ENCODE data around the gene GLCE.
A peak's percentile ranks its signal among the peaks of the same experiment; 100 is the strongest.
"Not testable (repeated sequence)": the region's sequence is repeated elsewhere in the genome, so short reads cannot be mapped to it uniquely, and the experiment has no call there.

The GLCE gene

GRCh38 chr15:69150841-69151240 is 9.6 kb upstream of the GLCE start:
- Histone ChIP-seq H3K9me3 (ENCODE audit: control insufficient read depth, insufficient read depth, low read length) (no peaks in the 10 kb centered on the region), H3K4me3 (ENCODE audit: low read depth, low read length) (no peak overlapping the region), H3K4me1 (ENCODE audit: control insufficient read depth, insufficient read depth, low read length) (no peaks in the 10 kb centered on the region), H3K36me3 (ENCODE audit: control insufficient read depth, insufficient read depth, low read length) (no peaks in the 10 kb centered on the region), H3K9ac (ENCODE audit: low read depth, low read length) (no peak overlapping the region), H3K27me3 (ENCODE audit: control insufficient read depth, insufficient read depth, low read length) (peaks cover 4% of the 10 kb centered on the region)

DNA sequence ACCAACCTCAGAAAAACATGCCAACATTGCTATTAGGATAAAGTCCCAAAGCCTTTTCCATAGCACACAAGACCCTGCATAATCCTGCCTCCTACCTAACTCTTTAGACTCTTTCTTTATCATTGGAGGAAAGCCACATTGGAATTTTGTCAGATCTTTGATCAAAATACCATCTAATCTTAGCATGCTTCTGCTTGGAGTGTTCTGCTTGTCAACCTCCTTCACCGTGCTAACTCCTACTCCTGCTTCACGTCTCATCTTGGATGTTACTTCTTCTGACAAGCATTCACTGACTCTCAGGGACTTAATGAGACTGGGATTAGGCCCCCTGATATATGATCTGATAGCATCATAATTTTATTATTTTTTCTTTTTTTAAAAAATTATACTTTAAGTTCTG is 7.4 kb upstream of the GLCE start:
- Histone ChIP-seq H3K4me3 (ENCODE audit: low read depth, low read length) (no peak overlapping the region), H3K9ac (ENCODE audit: low read depth, low read length) (no peak overlapping the region)

GRCh38 chr15:69153587-69153986 is 6.8 kb upstream of the GLCE start:
- H3K36me3 ChIP-seq (ENCODE audit: control insufficient read depth, insufficient read depth, low read length); H3K27me3 ChIP-seq (ENCODE audit: control insufficient read depth, insufficient read depth, low read length); H3K4me3 ChIP-seq (ENCODE audit: low read depth, low read length); H3K9ac ChIP-seq (ENCODE audit: low read depth, low read length); H3K9me3 ChIP-seq (ENCODE audit: control insufficient read depth, insufficient read depth, low read length); H3K4me1 ChIP-seq (ENCODE audit: control insufficient read depth, insufficient read depth, low read length): not testable (repeated sequence)

More for the DNA sequence above, 7.4 kb upstream of the GLCE start:
- H3K27me3 ChIP-seq (ENCODE audit: control insufficient read depth, insufficient read depth, low read length), result peaks cover 5% of the 10 kb centered on the region
- H3K9me3 ChIP-seq (ENCODE audit: control insufficient read depth, insufficient read depth, low read length), result no peaks in the 10 kb centered on the region
- H3K4me1 ChIP-seq (ENCODE audit: control insufficient read depth, insufficient read depth, low read length), result no peaks in the 10 kb centered on the region
- H3K36me3 ChIP-seq (ENCODE audit: control insufficient read depth, insufficient read depth, low read length), result no peaks in the 10 kb centered on the region

GRCh38 chr15:69154078-69154477 is 6.4 kb upstream of the GLCE start:
- Histone ChIP-seq H3K9me3 (ENCODE audit: control insufficient read depth, insufficient read depth, low read length) (no peaks in the 10 kb centered on the region), H3K36me3 (ENCODE audit: control insufficient read depth, insufficient read depth, low read length) (no peaks in the 10 kb centered on the region), H3K27me3 (ENCODE audit: control insufficient read depth, insufficient read depth, low read length) (peaks cover 5% of the 10 kb centered on the region), H3K9ac (ENCODE audit: low read depth, low read length) (no peak overlapping the region), H3K4me3 (ENCODE audit: low read depth, low read length) (no peak overlapping the region), H3K4me1 (ENCODE audit: control insufficient read depth, insufficient read depth, low read length) (no peaks in the 10 kb centered on the region)

DNA sequence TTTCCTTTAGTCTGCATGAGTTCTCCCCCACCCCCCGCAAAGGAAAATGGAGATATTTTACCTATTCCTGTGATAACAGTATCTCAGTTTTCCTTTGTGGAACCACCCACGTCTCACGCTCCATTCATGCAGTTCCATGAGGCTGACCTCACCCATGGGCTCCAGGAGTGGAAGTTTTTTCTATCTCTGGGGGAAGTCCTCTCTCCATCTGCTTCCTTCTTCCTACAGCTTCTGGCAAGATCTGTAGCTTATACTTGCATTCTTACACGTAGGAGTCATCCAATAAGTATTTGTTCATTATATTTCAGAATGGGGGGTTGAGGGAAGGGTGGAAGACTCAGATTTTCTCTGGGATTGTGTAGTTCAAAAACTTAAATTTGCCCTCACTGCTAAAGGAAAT is 5.8 kb upstream of the GLCE start:
- Histone ChIP-seq H3K27me3 (ENCODE audit: control insufficient read depth, insufficient read depth, low read length) (peaks cover 5% of the 10 kb centered on the region), H3K4me1 (ENCODE audit: control insufficient read depth, insufficient read depth, low read length) (no peaks in the 10 kb centered on the region), H3K4me3 (ENCODE audit: low read depth, low read length) (no peak overlapping the region), H3K36me3 (ENCODE audit: control insufficient read depth, insufficient read depth, low read length) (no peaks in the 10 kb centered on the region), H3K9me3 (ENCODE audit: control insufficient read depth, insufficient read depth, low read length) (no peaks in the 10 kb centered on the region), H3K9ac (ENCODE audit: low read depth, low read length) (no peak overlapping the region)

DNA sequence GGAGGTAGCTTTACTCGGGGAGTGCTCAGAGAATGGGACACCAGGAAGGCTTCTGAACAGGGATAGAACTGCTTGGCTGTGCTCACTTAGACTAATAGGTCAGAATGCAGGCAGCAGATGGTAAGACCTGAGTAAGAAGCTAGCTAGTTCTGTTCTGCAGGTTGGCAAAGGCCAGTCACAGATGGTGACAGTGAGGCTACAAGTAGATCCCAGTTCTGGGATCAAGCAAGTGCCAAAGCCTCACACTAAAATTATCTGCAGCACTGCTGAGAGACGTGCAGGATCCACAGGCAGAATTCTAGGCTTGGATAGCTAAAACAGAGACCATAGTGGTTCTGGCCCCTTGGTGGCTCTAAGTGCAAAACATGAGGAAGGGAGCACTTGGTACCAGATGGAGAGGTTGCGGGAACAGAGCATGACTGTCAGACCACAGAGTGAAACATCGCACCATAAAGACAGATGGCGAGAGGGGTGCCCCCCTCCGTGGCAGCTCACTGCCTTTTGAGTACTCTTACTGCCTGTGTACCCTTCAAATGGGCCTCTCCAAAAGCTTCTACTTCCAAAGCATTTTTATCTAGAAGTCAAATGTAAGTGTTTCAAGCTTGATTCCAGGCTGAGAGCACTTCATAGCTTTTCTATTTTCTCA is 3.6 kb upstream of the GLCE start:
- Histone ChIP-seq H3K4me3 (ENCODE audit: low read depth, low read length) (no peak overlapping the region), H3K36me3 (ENCODE audit: control insufficient read depth, insufficient read depth, low read length) (no peaks in the 10 kb centered on the region), H3K4me1 (ENCODE audit: control insufficient read depth, insufficient read depth, low read length) (no peaks in the 10 kb centered on the region), H3K9me3 (ENCODE audit: control insufficient read depth, insufficient read depth, low read length) (no peaks in the 10 kb centered on the region), H3K27me3 (ENCODE audit: control insufficient read depth, insufficient read depth, low read length) (peaks cover 7% of the 10 kb centered on the region), H3K9ac (ENCODE audit: low read depth, low read length) (no peak overlapping the region)

DNA sequence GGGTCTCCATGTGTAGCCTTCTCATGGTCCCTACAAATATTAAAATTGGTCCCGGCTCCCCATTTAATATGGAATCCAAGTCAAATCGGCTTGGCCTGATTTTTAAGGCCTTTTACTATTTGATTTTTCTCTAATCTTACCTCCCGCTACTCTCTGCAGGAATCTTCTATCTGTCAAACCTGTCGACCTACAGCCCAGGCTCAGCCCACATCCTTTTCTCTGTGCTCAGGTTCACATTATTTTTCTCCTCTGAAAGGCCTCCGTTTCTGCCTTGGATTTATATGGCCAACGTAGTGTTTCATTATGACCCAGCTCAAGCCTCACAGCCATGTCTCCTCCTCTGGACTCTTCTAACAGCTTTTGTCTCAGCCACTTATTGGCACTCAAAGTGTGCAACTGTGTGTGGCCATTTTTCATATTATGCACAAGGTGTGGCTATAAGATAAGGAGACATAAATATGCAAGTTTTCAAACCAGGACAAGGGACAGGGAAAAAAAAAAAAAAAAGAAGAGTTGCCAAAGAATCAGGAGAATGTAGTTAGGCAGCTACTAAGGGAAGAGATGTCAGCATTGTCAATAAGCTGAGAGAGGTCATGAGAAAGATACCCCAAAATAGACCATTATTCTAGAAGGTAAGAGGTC is 2.1 kb upstream of the GLCE start:
- Histone ChIP-seq H3K4me1 (ENCODE audit: control insufficient read depth, insufficient read depth, low read length) (peaks cover 7% of the 10 kb centered on the region), H3K9me3 (ENCODE audit: control insufficient read depth, insufficient read depth, low read length) (no peaks in the 10 kb centered on the region), H3K4me3 (ENCODE audit: low read depth, low read length) (no peak overlapping the region), H3K9ac (ENCODE audit: low read depth, low read length) (no peak overlapping the region), H3K27me3 (ENCODE audit: control insufficient read depth, insufficient read depth, low read length) (peaks cover 17% of the 10 kb centered on the region), H3K36me3 (ENCODE audit: control insufficient read depth, insufficient read depth, low read length) (no peaks in the 10 kb centered on the region)

DNA sequence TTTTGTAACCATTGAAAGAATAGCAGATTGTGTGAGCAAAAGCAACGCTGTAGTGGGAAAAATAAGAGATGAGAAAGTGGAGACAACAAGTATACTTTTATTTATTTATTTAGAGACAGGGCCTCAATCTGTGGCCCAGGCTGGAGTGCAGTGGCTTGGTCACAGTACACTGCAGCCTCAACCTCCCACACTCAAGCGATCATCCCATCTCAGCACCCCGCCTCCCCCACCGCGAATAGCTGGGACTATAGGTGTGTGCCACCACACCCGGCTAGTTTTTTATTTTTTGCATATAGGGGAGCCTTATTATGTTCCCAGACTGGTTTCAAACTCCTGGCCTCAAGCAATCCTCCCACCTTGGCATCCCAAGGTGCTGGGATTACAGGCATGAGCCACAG is 1.6 kb upstream of the GLCE start:
- Histone ChIP-seq H3K4me3 (ENCODE audit: low read depth, low read length) (no peak overlapping the region), H3K36me3 (ENCODE audit: control insufficient read depth, insufficient read depth, low read length) (no peaks in the 10 kb centered on the region)

DNA sequence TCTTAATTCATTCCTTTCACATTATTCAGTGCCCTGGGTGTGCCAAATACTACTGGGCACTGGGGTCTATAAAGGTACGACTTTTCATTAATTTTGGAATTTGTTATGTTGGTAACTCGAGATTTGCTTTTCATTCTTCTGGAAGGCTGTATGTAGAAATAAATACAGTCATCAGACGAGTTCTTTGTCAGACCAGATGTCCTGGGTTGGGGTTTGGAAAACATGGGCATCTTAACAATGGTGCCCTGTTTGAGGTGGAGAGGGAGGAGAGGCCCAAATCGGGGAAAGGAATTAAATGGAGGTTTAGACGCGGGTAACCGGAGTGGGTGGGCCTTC is 662 bp upstream of the GLCE start:
- Histone ChIP-seq H3K27me3 (ENCODE audit: control insufficient read depth, insufficient read depth, low read length) (peaks cover 17% of the 10 kb centered on the region), H3K36me3 (ENCODE audit: control insufficient read depth, insufficient read depth, low read length) (no peaks in the 10 kb centered on the region), H3K9ac (ENCODE audit: low read depth, low read length) (peak overlapping the region; percentile 16), H3K4me3 (ENCODE audit: low read depth, low read length) (peak overlapping the region; percentile 92), H3K4me1 (ENCODE audit: control insufficient read depth, insufficient read depth, low read length) (peaks cover 7% of the 10 kb centered on the region), H3K9me3 (ENCODE audit: control insufficient read depth, insufficient read depth, low read length) (no peaks in the 10 kb centered on the region)

More for the DNA sequence above, 1.6 kb upstream of the GLCE start:
- no peak overlapping the region for H3K9ac ChIP-seq (ENCODE audit: low read depth, low read length)
- H3K27me3 ChIP-seq (ENCODE audit: control insufficient read depth, insufficient read depth, low read length), result peaks cover 17% of the 10 kb centered on the region
- H3K9me3 ChIP-seq (ENCODE audit: control insufficient read depth, insufficient read depth, low read length), result no peaks in the 10 kb centered on the region
- peaks cover 7% of the 10 kb centered on the region for H3K4me1 ChIP-seq (ENCODE audit: control insufficient read depth, insufficient read depth, low read length)

DNA sequence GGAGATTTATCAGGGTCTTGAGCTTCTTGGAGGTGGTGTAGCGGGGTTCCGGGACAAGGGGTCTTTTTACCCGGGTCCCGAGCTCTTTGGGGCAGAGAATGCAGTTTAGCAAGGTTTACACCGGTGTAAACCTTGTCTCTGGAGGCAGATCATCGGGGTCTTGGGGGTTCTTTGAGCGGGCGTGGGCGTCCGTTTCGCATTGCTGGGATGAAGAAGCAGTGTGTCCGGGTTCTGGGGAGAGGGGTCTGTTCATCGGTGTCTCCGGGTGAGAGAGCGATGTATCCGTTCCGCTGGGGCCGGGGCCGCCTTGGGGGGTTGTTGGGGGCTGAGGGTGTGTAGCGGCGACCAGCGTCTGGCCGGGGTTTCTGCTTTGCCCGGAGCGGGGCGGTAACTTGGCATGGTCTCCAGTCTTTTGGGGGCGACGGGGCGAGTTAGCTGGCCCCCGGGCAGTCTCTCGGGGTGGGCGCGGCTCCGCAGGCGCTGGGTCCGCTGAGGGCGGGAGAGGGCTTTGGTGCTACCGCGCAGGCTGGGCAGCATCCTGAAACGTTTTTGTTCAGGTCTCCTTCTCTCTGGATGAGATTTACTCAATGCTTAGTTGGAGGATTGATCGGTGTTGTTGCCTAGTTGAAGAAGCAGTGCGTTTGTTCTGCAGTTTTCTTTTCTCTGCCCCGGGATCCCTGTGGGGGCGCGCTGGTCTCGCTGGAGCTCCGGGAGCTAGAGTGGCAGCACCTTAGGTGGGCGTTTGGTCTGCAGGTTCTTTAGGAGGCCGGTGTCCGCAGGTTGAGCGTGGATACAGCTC is 843 bp downstream of the GLCE start:
- Histone ChIP-seq H3K9ac (ENCODE audit: low read depth, low read length) (no peak overlapping the region), H3K27me3 (ENCODE audit: control insufficient read depth, insufficient read depth, low read length) (peaks cover 17% of the 10 kb centered on the region), H3K4me3 (ENCODE audit: low read depth, low read length) (peak overlapping the region; percentile 92), H3K9me3 (ENCODE audit: control insufficient read depth, insufficient read depth, low read length) (no peaks in the 10 kb centered on the region), H3K36me3 (ENCODE audit: control insufficient read depth, insufficient read depth, low read length) (no peaks in the 10 kb centered on the region), H3K4me1 (ENCODE audit: control insufficient read depth, insufficient read depth, low read length) (peaks cover 7% of the 10 kb centered on the region)

DNA sequence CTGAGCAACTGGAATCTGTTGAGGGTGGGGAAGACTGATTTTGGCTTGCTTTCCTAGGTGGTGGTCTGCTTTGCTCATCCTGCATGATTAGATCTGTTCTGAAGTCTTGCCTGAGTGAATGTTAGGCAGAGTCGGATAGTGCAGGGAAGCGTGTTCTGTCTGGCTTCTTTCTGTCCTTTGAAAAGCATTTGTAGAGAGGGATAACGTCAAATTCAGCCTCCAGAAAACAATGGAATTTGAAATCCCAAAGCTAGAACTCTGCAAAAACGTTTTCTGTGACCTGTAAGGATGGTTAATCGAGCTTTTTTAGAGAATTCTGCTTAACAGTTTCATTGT is 1.4 kb downstream of the GLCE start:
- Histone ChIP-seq H3K27me3 (ENCODE audit: control insufficient read depth, insufficient read depth, low read length) (peaks cover 17% of the 10 kb centered on the region), H3K9me3 (ENCODE audit: control insufficient read depth, insufficient read depth, low read length) (no peaks in the 10 kb centered on the region), H3K4me3 (ENCODE audit: low read depth, low read length) (peak overlapping the region; percentile 92), H3K4me1 (ENCODE audit: control insufficient read depth, insufficient read depth, low read length) (peaks cover 7% of the 10 kb centered on the region), H3K36me3 (ENCODE audit: control insufficient read depth, insufficient read depth, low read length) (no peaks in the 10 kb centered on the region), H3K9ac (ENCODE audit: low read depth, low read length) (no peak overlapping the region)

- Histone ChIP-seq H3K9ac (ENCODE audit: low read depth, low read length) (no peak overlapping the region), H3K36me3 (ENCODE audit: control insufficient read depth, insufficient read depth, low read length) (no peaks in the 10 kb centered on the region), H3K4me1 (ENCODE audit: control insufficient read depth, insufficient read depth, low read length) (peaks cover 7% of the 10 kb centered on the region), H3K9me3 (ENCODE audit: control insufficient read depth, insufficient read depth, low read length) (no peaks in the 10 kb centered on the region), H3K4me3 (ENCODE audit: low read depth, low read length) (no peak overlapping the region), H3K27me3 (ENCODE audit: control insufficient read depth, insufficient read depth, low read length) (peaks cover 15% of the 10 kb centered on the region)
Observed at GRCh38 chr15:69163141-69163669, 2.8 kb downstream of the GLCE start.

All from iPS-15b (cell line).